Stimulated activated naive B cell treated with anti-CD40 and anti-IgM and Interleukin-4, amounts not matched to agents 10 μg/mL and 1 μg/mL and 100 μg/mL, for 72 hours (primary cell): ENCODE results near the gene SFSWAP.
"Not testable (repeated sequence)": the region's sequence is repeated elsewhere in the genome, so short reads cannot be mapped to it uniquely, and the experiment has no call there.

ENCODE experiments used
- ATAC-seq, 2 donors: fragments of 150-1000 bp; cut with Tn5 transposase; replicated peaks; 2 replicates each; pipeline ENCODE4 v1.10.0; 2021; ENCODE audit warnings: moderate library complexity in 1 of 2
- DNase-seq: peaks from one replicate; pipeline ENCODE4 v3.0.0; 2021
- H3K27ac Mint-ChIP-seq: one replicate; pipeline ENCODE4 v1.8.0; 2022; ENCODE audit warnings: mild to moderate bottlenecking, mixed read lengths
- H3K27me3 Mint-ChIP-seq, 2 donors: one replicate each; pipeline ENCODE4 v1.8.0; 2022; ENCODE audit warnings: mixed read lengths in 2 of 2
- H3K36me3 Mint-ChIP-seq, 2 donors: one replicate each; pipeline ENCODE4 v1.8.0; 2022; ENCODE audit warnings: mixed read lengths in 2 of 2, mild to moderate bottlenecking in 1 of 2
- H3K4me1 Mint-ChIP-seq, 2 donors: one replicate each; pipeline ENCODE4 v1.8.0; 2022; ENCODE audit warnings: mixed read lengths in 2 of 2, mild to moderate bottlenecking in 1 of 2
- H3K4me3 Mint-ChIP-seq, 2 donors: one replicate each; pipeline ENCODE4 v1.8.0; 2022; ENCODE audit warnings: mild to moderate bottlenecking in 2 of 2, mixed read lengths in 2 of 2, moderate library complexity in 1 of 2
- H3K9me3 Mint-ChIP-seq, 2 donors: one replicate each; pipeline ENCODE4 v1.8.0; 2022; ENCODE audit warnings: mixed read lengths in 2 of 2, mild to moderate bottlenecking in 1 of 2

Gene SFSWAP

DNA sequence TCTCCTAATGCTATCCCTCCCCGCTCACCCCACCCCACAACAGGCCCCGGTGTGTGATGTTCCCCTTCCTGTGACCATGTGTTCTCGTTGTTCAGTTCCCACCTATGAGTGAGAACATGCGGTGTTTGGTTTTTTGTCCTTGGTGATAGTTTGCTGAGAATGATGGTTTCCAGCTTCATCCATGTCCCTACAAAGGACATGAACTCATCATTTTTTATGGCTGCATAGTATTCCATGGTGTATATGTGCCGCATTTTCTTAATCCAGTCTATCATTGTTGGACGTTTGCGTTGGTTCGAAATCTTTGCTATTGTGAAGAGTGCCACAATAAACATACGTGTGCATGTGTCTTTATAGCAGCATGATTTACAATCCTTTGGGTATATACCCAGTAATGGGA lies 66.4 kb downstream of the SFSWAP start:
- peaks cover 37 to 59% of the 10 kb centered on the region in 2 donors for H3K36me3 Mint-ChIP-seq
- not testable (repeated sequence) for H3K9me3 Mint-ChIP-seq, H3K4me3 Mint-ChIP-seq, DNase-seq, H3K27ac Mint-ChIP-seq, H3K27me3 Mint-ChIP-seq, ATAC-seq
- H3K4me1 Mint-ChIP-seq = peaks cover 39 to 49% of the 10 kb centered on the region in 2 donors

DNA sequence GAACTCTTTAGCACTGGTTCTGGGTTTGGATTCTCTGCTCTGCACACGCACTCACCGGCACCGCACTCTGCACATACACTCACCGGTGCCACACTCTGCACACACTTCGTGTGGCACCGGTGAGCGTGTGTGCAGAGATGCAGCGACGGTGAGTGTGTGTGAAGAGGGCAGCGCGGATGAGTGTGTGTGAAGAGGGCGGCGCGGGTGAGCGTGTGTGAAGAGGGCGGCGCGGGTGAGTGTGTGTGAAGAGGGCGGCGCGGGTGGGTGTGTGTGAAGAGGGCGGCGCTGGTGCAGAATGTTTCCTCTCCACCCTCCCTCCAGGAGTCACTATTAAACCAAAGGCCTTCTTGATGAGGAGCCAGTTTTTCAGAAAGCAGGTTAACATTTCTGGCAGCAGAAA lies 68.1 kb downstream of the SFSWAP start:
- DNase-seq = no peak
- H3K4me1 Mint-ChIP-seq = peaks cover 24 to 35% of the 10 kb centered on the region in 2 donors
- H3K36me3 Mint-ChIP-seq = peaks cover 26 to 43% of the 10 kb centered on the region in 2 donors
- peak overlapping the region; percentile 53 for H3K27ac Mint-ChIP-seq
- H3K9me3 Mint-ChIP-seq = no peaks in the 10 kb centered on the region
- no peak for ATAC-seq
- H3K27me3 Mint-ChIP-seq = no peaks in the 10 kb centered on the region
- H3K4me3 Mint-ChIP-seq = no peak overlapping the region

DNA sequence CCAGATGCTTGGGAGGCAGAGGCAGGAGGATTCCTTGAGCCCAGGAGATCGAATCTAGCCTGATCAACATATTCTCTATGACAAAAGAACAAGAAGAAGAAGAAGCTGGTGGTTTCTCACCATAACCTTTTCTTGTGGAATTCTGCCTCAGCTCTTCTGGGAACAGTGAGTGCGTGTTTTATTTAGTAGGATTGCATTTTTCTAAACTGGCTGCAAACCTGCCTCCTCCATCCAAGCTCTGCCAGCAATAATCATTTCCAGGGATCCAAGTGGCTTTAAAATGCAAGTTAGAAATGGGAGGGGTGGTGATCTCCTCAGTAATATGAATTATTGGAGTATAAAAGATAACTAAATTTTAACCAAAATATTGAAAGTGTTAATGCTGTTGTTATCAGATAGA lies 71.2 kb downstream of the SFSWAP start:
- Mint-ChIP-seq H3K27me3 (no peaks in the 10 kb centered on the region), H3K9me3 (no peaks in the 10 kb centered on the region), H3K4me1 (peaks cover 13% of the 10 kb centered on the region in 2 donors), H3K4me3 (no peak overlapping the region), H3K36me3 (peaks cover 36 to 45% of the 10 kb centered on the region in 2 donors), H3K27ac (peak overlapping the region; percentile 25)
- DNase-seq (no peak), ATAC-seq (no peak)

DNA sequence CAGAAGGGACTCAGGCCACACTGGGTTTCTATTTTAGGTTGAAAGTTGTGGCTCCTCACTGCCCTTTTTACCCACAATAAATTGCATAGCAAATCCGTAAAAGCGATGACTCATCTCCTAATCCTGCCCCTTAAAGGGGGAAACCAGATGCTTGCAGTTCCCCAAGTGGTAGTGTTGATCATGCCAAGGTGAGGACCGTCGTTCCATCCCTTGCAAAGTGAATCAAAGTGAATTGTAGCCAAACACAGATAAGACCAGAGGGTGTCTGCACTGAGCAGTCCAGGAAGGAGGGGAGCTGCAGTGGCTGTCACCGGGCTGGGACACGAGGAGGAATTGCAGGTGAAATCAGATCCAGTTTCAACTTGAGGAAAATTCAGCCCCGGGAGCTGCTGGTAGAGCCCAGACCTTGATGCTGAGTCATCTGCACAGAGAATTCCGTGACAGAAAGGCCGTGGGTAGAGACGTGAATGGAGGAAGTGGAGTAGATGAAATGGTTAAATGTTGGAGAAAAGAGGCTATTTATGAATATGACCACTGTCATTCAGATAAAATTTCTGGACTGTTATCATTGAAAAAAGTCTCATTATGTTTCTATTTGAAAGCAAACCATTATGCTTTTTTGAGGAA lies 73.1 kb downstream of the SFSWAP start:
- H3K9me3 Mint-ChIP-seq = no peaks in the 10 kb centered on the region
- DNase-seq (peak; percentile 47), ATAC-seq (peak; percentile 94 to 97)
- H3K27me3 Mint-ChIP-seq = no peaks in the 10 kb centered on the region
- peaks cover 8 to 12% of the 10 kb centered on the region in 2 donors for H3K4me1 Mint-ChIP-seq
- peaks cover 31 to 48% of the 10 kb centered on the region in 2 donors for H3K36me3 Mint-ChIP-seq
- peak overlapping the region; percentile 45 to 50 for H3K4me3 Mint-ChIP-seq
- peak overlapping the region; percentile 63 for H3K27ac Mint-ChIP-seq

DNA sequence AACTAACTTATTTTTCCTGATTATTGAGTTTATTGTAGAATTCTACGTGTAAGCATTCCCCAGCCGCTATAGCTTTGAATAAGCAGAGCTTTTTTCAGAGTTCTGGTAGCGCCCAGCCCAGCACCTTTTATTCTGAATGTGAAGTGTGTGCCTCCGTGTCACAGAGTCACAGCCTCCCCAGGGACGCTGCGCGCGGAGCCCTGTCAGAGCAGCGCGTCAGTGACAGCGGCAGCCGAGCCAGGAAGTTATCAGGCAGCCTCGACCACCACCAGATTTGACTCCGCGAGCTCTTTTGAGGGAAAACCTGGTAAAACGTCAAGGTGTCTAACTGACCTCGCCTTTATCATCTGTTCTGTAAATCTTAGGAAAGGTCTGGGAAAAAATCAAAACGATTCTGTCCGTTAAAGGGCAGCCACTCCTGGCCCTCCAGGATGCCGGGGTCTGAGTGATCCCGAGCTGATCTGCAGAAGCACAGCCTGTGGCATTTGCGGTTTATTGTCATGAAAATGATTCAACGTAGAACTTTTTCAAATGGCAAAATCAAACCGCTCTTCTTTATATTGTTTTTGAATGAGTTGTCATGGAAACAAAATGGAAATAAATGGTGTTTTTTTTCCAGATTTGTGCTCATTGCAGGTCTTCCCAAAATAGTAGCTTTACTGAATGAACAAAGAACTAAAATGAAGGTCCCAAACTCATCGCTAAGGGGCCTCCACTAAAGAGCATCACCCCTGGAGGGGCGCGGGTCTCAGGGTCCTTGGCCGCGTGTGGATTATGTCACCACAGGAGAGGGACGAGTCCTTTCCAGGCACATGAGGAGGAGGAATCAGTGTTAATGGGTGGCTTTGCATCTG lies 74.2 kb downstream of the SFSWAP start:
- peak overlapping the region; percentile 66 for H3K27ac Mint-ChIP-seq
- ATAC-seq = no peak
- DNase-seq = no peak
- no peaks in the 10 kb centered on the region for H3K9me3 Mint-ChIP-seq
- H3K4me3 Mint-ChIP-seq = no peak overlapping the region
- peaks cover 34 to 54% of the 10 kb centered on the region in 2 donors for H3K36me3 Mint-ChIP-seq
- H3K27me3 Mint-ChIP-seq = no peaks in the 10 kb centered on the region
- H3K4me1 Mint-ChIP-seq = peaks cover 8 to 12% of the 10 kb centered on the region in 2 donors

DNA sequence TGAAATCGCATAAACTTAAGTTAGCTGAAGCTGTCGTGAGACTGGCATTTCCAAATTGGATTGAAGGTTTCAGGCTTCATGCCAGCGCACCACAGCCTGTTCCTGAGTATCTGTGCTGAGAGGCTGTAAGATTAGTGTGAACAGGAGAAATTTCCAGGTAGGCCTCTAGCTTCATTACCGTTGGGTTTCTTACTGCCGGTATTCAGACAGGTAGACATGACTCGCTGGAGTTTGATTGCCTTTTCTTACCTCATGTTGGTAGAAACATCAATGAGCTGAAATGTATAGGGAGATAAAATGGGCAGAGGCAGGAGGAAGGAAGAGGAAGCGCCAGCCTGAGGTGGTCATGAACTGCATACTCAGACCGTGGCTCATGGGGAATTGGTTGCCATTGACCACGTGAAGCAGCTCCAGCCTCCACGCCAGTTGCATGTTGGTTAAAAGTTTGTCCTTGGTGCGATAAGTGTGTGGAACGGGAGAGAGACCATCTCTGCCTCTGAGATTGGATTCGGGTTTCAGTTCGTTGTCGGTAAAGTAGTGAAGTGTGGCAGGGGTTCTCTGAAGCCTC lies 75.0 kb downstream of the SFSWAP start:
- peak overlapping the region; percentile 82 for H3K27ac Mint-ChIP-seq
- H3K27me3 Mint-ChIP-seq = no peaks in the 10 kb centered on the region
- DNase-seq = no peak
- no peaks in the 10 kb centered on the region for H3K9me3 Mint-ChIP-seq
- H3K4me3 Mint-ChIP-seq = no peak overlapping the region
- H3K36me3 Mint-ChIP-seq = peaks cover 40 to 60% of the 10 kb centered on the region in 2 donors
- ATAC-seq = no peak
- peaks cover 8 to 12% of the 10 kb centered on the region in 2 donors for H3K4me1 Mint-ChIP-seq

DNA sequence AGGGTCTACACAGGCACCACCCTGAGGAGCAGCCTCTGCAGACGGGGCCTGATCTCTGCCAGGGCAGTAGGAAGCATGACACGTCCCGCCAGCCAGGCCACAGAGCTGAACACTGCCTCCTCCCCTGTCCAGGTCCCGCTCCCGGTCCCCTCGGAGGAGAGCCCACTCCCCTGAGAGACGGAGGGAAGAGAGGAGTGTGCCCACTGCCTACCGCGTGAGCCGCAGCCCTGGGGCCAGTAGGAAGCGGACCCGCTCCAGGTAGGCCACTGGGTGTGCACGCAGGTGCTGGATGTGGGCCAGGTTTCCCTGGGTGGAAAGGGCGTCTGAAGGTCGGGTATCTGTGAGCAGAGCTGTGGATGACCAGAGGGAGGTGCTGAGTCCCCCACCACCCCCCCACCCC lies 75.4 kb downstream of the SFSWAP start:
- Mint-ChIP-seq H3K27me3 (no peaks in the 10 kb centered on the region), H3K4me3 (no peak overlapping the region), H3K27ac (peak overlapping the region; percentile 82), H3K36me3 (peaks cover 42 to 63% of the 10 kb centered on the region in 2 donors), H3K4me1 (peaks cover 8 to 12% of the 10 kb centered on the region in 2 donors), H3K9me3 (no peaks in the 10 kb centered on the region)
- no peak for DNase-seq
- no peak for ATAC-seq

DNA sequence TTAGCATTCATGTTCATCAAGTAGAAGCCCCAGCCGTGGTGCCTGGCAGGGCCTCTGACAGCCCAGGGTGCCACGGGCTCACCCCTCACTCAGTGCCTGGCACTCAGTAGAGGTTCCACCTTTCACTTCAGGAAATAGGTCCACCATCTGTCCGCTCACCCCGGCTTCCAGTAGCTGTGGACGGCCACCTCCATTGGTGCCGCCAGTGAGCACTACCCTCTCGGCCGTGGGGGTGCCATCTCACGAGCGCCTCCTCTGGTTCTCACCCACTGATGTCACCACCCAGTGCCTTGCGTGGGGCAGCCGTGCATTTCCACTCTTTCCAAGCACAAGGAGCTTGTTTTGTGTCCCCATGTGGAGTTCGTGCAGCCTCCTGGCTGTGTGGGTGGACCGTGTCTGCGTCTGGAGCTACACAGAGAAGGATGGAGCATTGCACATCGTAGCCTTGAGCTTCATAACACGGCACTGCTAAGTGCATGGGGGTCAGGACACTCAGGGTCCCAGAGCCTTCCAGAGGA lies 76.3 kb downstream of the SFSWAP start:
- Mint-ChIP-seq H3K4me1 (peaks cover 8 to 11% of the 10 kb centered on the region in 2 donors), H3K27me3 (no peaks in the 10 kb centered on the region), H3K36me3 (peaks cover 40 to 63% of the 10 kb centered on the region in 2 donors), H3K27ac (peak overlapping the region; percentile 31), H3K9me3 (no peaks in the 10 kb centered on the region), H3K4me3 (no peak overlapping the region)
- ATAC-seq (no peak), DNase-seq (no peak)

DNA sequence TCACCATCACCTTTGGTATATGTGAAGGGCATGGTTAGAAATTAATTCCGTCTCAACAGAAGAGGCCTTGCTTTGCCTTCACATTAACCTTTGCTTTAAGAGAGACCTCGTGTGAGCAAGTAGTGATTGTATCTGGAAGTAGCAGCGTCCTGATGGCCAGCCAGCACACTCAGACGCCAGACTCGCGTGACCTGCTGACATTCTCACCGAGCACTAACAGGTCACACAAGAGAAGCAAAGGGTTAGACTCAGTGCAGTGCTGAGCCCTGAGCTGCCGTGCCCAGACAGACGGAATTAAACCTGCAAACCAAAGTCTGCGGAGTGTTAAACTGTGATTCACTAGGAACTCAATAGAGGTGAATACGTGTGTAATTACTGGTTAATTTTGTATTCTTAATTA lies 77.2 kb downstream of the SFSWAP start:
- Mint-ChIP-seq H3K36me3 (peaks cover 44 to 70% of the 10 kb centered on the region in 2 donors), H3K27me3 (no peaks in the 10 kb centered on the region), H3K9me3 (no peaks in the 10 kb centered on the region), H3K4me3 (no peak overlapping the region), H3K27ac (no peak overlapping the region), H3K4me1 (peaks cover 8 to 13% of the 10 kb centered on the region in 2 donors)
- DNase-seq (no peak), ATAC-seq (no peak)

DNA sequence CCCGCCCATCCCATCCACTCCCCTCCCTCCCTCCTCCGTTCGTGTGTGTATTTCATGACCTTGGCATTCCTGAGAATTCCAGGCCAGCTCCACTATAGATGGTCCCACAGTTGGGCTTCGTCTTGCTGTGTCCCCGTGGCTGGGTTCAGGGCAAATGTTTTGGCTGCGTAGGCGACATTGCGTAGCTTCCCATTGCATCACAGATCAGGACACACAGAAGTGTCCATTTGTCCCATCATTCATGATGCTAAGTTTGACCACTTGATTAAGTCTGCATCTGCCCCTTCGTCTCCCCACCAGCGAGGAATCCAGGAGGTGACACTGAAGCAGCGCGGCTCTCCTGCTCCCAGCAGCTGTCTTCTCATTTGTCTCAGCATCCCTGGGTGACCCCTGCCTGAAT lies 78.7 kb downstream of the SFSWAP start:
- no peak overlapping the region for H3K27ac Mint-ChIP-seq
- H3K27me3 Mint-ChIP-seq = no peaks in the 10 kb centered on the region
- no peak for DNase-seq
- H3K4me1 Mint-ChIP-seq = peaks cover 0 to 13% of the 10 kb centered on the region in 2 donors
- H3K4me3 Mint-ChIP-seq = no peak overlapping the region
- peaks cover 49 to 77% of the 10 kb centered on the region in 2 donors for H3K36me3 Mint-ChIP-seq
- H3K9me3 Mint-ChIP-seq = no peaks in the 10 kb centered on the region
- ATAC-seq = no peak

DNA sequence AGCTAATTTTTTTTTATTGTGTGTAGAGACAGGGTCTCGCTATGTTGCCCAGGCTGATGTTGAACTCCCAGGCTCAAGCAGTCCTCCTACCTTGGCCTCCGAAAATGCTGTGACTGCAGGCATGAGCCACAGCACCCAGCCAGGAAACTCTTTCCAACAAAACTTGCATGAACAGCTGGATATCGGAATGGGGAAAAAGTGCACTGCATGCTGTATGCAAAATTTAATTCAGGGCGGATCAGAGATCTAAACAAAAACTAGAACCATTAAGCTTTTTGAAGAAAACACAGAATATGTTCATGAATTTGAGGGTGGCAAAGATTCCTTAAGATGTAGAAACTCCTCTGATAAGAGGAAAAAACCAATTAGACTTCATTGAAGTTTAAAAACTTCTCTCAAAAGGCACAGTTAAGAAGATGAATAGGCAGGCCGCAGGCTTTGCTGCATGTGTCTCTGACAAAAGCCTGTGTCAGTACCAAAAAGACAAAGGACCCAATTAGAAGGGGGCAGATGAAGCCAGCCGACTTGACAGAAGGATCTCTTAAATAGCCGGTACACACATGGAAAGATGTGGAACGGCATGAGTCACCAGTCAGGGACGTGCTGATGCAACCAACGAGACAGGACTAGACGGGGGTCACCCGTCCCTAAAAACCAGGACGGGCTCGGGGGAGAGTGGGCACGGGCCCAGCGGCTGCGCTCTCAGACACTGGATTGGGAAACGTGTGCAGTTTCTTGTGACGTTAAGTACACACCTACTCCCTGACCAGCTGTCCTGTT lies 82.5 kb downstream of the SFSWAP start:
- H3K9me3 Mint-ChIP-seq = no peaks in the 10 kb centered on the region
- H3K27ac Mint-ChIP-seq = peak overlapping the region; percentile 65
- peaks cover 17 to 21% of the 10 kb centered on the region in 2 donors for H3K4me1 Mint-ChIP-seq
- peaks cover 40 to 75% of the 10 kb centered on the region in 2 donors for H3K36me3 Mint-ChIP-seq
- no peaks in the 10 kb centered on the region for H3K27me3 Mint-ChIP-seq
- DNase-seq (no peak), ATAC-seq (no peak)
- H3K4me3 Mint-ChIP-seq = peak overlapping the region in 1 of 2 donors; percentile 39

DNA sequence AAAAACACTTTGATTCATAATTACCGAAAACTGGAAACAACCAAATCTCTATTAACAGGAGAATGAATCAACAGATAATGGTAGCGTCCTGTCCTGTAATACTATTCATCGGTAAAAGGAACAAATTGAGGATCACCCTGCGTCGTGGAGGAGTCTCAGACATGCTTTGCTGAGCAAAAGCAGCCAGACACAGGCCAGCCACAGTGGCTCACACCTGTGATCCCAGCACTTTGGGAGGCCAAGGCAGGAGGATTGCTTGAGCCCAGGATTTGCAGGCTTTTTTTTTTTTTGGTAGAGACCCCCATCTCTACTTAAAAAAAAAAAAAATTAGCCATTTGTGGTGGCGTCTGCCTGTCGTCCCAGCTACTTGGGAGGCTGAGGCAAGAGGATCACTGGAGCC lies 83.2 kb downstream of the SFSWAP start:
- H3K9me3 Mint-ChIP-seq = no peaks in the 10 kb centered on the region
- H3K27ac Mint-ChIP-seq = peak overlapping the region; percentile 51
- H3K36me3 Mint-ChIP-seq = peaks cover 45 to 72% of the 10 kb centered on the region in 2 donors
- H3K27me3 Mint-ChIP-seq = no peaks in the 10 kb centered on the region
- peaks cover 17 to 21% of the 10 kb centered on the region in 2 donors for H3K4me1 Mint-ChIP-seq
- DNase-seq (no peak), ATAC-seq (no peak)
- H3K4me3 Mint-ChIP-seq = no peak overlapping the region

DNA sequence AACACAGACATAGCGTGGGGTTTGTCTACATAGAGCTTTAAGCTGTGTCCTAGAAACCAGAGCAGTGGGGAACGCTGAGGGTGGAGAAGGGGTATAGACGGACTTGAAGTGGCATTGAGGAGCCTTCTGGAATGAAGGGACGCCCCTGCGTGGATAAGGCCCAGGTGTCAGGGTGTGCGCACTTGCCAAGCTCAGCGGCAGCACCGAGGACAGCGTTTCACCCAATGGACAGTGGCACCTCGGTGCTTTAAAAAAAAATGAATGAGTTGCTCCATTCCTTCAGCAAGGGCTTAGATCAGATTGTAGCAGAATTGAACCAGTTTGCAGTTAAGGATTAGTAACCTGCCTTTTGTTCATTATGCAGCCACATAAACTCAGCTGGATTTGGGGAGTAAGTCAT lies 83.7 kb downstream of the SFSWAP start:
- H3K36me3 Mint-ChIP-seq = peaks cover 49 to 71% of the 10 kb centered on the region in 2 donors
- peaks cover 17 to 21% of the 10 kb centered on the region in 2 donors for H3K4me1 Mint-ChIP-seq
- no peak for DNase-seq
- H3K27ac Mint-ChIP-seq = no peak overlapping the region
- H3K27me3 Mint-ChIP-seq = no peaks in the 10 kb centered on the region
- H3K4me3 Mint-ChIP-seq = no peak overlapping the region
- H3K9me3 Mint-ChIP-seq = no peaks in the 10 kb centered on the region
- ATAC-seq = no peak

DNA sequence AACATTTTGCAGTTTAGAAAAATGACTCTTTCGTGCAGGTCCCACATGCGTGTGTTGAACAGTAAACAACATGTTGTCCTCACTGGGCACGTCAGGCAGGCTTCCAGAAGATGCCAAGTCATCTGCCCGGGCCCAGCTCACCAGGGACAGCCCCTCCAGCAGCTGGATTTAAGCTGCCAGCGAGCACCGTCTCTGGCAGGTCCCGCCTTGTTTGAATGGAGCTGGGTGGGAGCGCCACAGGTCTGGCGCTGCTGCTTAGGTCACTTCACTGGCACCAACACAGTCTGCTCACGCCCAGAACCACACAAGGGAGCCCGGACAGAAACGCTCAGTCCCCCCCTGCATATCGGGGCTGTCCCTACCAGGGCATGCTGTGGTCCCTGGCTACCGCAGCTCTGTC lies 84.2 kb downstream of the SFSWAP start:
- Mint-ChIP-seq H3K27ac (peak overlapping the region; percentile 60), H3K4me1 (peaks cover 17 to 19% of the 10 kb centered on the region in 2 donors), H3K4me3 (peak overlapping the region in 1 of 2 donors; percentile 43), H3K27me3 (no peaks in the 10 kb centered on the region), H3K36me3 (peaks cover 45 to 71% of the 10 kb centered on the region in 2 donors), H3K9me3 (no peaks in the 10 kb centered on the region)
- ATAC-seq (peak in 1 of 2 donors; percentile 50), DNase-seq (no peak)
